GM13977 (cell line): ENCODE results near the gene WDR20.

Experiments
- DNase-seq: peaks from one replicate; pipeline ENCODE4 v3.0.0; 2012; ENCODE audit warnings: low spot score
- CTCF ChIP-seq: IDR thresholded peaks from 2 replicates; pipeline ENCODE4 v1.5.1; 2012; ENCODE audit warnings: mild to moderate bottlenecking, control low read depth; ENCODE audit not compliant: insufficient read depth; ENCODE audit errors: extremely low read depth, missing control alignments
- in situ Hi-C: fragments of 300-500 bp; cut with MboI; formaldehyde crosslinking; loops from one replicate; pipeline ENCODE4 v1.12.0; 2022; ENCODE audit warnings: low sequenced_read_pairs, low pct_unique_long_range_greater_than_20kb, mixed read lengths, inconsistent platforms; ENCODE audit not compliant: unreplicated experiment

The WDR20 gene

GRCh38 chr14:102201353-102201738, 61.6 kb downstream of the WDR20 start:
- no peak for TF ChIP-seq CTCF
- peak; percentile 48 for DNase-seq
- in situ Hi-C loops, result no loop called here

GRCh38 chr14:102201776-102202175, 62.1 kb downstream of the WDR20 start:
- no peak for TF ChIP-seq CTCF
- no peak for DNase-seq
- in situ Hi-C loops, result no loop called here

GRCh38 chr14:102202944-102203343, 63.2 kb downstream of the WDR20 start:
- DNase-seq, result no peak
- in situ Hi-C loops, result no loop called here
- no peak for TF ChIP-seq CTCF

GRCh38 chr14:102203382-102203781, 63.7 kb downstream of the WDR20 start:
- in situ Hi-C loops, result no loop called here
- DNase-seq, result no peak
- TF ChIP-seq CTCF, result no peak

GRCh38 chr14:102205560-102205959, 65.9 kb downstream of the WDR20 start:
- DNase-seq, result no peak
- no peak for TF ChIP-seq CTCF
- in situ Hi-C loops, result no loop called here

GRCh38 chr14:102206918-102207317, 67.2 kb downstream of the WDR20 start:
- no peak for DNase-seq
- TF ChIP-seq CTCF, result no peak
- in situ Hi-C loops, result no loop called here

- in situ Hi-C loops, result no loop called here
- TF ChIP-seq CTCF, result no peak
- DNase-seq, result no peak
Observed at GRCh38 chr14:102207831-102208365, 68.2 kb downstream of the WDR20 start.
